ENCODE data around the gene IGHMBP2. TPM values are rescaled to one million over a fixed set of nuclear protein-coding genes. Genes with fewer than 3 reads are reported as not detected.
"Not testable (repeated sequence)": the region's sequence is repeated elsewhere in the genome, so short reads cannot be mapped to it uniquely, and the experiment has no call there.

Gene IGHMBP2
- total and polyA plus RNA-seq, 8 donors: 16.9 to 30.4 (median 19.3) TPM

DNA sequence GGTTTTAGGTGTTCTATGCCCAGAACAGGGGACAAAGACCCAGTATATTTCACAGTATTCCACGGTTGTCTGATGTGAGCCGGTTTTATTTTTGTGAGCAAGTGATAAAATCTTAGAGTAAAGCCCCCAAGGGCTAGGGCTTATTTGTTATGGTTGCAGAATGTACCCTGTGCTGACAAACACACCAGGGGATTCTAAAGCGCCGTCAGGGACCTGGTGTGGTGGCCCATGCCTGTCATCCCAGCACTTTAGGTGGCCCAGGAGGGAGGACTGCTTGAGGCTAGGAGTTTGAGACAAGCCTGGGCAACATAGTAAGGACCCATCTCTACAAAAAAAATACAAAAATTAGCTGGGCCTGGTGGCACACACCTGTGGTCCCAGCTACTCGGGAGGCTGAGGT lies 22.8 kb upstream of the IGHMBP2 start:
- no peak overlapping the region for H3K27ac ChIP-seq
- TF ChIP-seq, protein P1, sequence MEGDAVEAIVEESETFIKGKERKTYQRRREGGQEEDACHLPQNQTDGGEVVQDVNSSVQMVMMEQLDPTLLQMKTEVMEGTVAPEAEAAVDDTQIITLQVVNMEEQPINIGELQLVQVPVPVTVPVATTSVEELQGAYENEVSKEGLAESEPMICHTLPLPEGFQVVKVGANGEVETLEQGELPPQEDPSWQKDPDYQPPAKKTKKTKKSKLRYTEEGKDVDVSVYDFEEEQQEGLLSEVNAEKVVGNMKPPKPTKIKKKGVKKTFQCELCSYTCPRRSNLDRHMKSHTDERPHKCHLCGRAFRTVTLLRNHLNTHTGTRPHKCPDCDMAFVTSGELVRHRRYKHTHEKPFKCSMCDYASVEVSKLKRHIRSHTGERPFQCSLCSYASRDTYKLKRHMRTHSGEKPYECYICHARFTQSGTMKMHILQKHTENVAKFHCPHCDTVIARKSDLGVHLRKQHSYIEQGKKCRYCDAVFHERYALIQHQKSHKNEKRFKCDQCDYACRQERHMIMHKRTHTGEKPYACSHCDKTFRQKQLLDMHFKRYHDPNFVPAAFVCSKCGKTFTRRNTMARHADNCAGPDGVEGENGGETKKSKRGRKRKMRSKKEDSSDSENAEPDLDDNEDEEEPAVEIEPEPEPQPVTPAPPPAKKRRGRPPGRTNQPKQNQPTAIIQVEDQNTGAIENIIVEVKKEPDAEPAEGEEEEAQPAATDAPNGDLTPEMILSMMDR (IDR thresholded peaks at IDR 0.05): no peak
- intact Hi-C loops (cut with DNase I): no loop called here
- ATAC-seq: no peak
- H3K4me3 ChIP-seq: no peak overlapping the region
- no peaks in the 10 kb centered on the region for H3K9me3 ChIP-seq
- no peaks in the 10 kb centered on the region for H3K27me3 ChIP-seq
- no peaks in the 10 kb centered on the region for H3K36me3 ChIP-seq
- DNase-seq: peak in 1 of 4 donors; percentile 2
- H3K4me1 ChIP-seq: no peaks in the 10 kb centered on the region

DNA sequence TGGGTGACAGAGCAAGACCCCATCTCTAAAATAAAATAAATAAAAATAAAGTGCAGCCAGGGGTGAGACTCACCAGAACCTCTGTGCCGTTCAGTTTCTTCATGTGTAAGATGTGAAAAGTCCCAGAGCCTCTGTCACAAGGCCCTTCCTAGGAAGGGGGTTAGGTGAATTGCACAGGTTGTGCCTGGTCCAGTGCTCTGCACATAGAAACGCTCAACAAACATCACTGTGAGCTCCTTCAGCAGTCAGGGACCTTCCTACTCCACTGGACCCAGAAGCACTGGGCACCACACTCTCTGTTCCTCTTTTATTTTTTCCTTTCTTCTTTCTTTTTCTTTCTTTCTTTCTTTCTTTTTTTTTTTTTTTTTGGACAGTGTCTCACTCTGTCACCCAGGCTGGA lies 22.4 kb upstream of the IGHMBP2 start:
- Histone ChIP-seq H3K4me3 (no peak overlapping the region), H3K9me3 (no peaks in the 10 kb centered on the region), H3K27me3 (no peaks in the 10 kb centered on the region), H3K36me3 (no peaks in the 10 kb centered on the region), H3K4me1 (no peaks in the 10 kb centered on the region), H3K27ac (no peak overlapping the region)
- DNase-seq (no peak), ATAC-seq (no peak)
- intact Hi-C loops (cut with DNase I): no loop called here
- TF ChIP-seq, protein P1 (IDR thresholded peaks at IDR 0.05): no peak

DNA sequence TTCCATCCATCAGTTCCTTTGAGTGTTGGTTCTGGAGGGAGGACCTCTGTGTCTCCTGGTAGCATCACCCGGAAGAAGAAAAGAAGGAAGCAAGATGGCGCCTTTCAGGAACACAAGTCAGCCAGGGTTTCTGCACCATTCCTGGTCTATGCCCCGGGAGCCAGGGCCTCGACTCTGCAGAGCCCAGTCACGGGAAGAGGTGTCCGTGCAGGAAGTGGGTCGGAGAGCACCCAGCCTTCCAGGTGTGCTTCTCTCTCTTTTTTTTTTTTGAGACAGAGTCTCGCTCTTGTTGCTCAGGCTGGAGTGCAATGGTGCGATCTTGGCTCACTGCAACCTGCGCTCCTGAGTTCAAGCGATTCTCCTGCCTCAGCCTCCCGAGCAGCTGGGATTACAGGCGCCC lies 21.3 kb upstream of the IGHMBP2 start:
- ATAC-seq: no peak

DNA sequence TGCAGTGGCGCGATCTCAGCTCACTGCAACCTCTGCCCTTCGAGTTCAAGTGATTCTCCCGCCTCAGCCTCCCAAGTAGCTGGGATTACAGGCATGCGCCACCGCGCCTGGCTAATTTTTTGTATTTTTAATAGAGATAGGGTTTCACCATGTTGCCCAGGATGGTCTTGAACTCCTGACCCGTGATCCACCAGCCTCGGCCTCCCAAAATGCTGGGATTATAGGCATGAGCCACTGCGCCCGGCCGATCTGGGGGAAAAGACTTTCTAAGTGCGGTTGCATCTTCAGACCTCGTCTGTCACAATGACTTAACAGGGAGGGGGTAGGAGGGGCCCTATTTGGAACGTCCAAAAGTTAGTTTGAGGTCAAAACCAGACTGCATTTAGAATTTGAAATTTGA lies 18.9 kb upstream of the IGHMBP2 start:
- intact Hi-C loops (cut with DNase I); DNase-seq; H3K27ac ChIP-seq; H3K4me1 ChIP-seq; H3K36me3 ChIP-seq; H3K27me3 ChIP-seq; ATAC-seq; H3K9me3 ChIP-seq; H3K4me3 ChIP-seq: not testable (repeated sequence)

More for the DNA sequence above, 21.3 kb upstream of the IGHMBP2 start:
- Histone ChIP-seq H3K36me3 (no peaks in the 10 kb centered on the region), H3K27ac (no peak overlapping the region), H3K27me3 (no peaks in the 10 kb centered on the region), H3K4me3 (no peak overlapping the region), H3K4me1 (no peaks in the 10 kb centered on the region), H3K9me3 (no peaks in the 10 kb centered on the region)
- TF ChIP-seq, protein P1 (IDR thresholded peaks at IDR 0.05): no peak
- intact Hi-C loops (cut with DNase I): no loop called here
- peak in 1 of 4 donors; percentile 20 for DNase-seq

DNA sequence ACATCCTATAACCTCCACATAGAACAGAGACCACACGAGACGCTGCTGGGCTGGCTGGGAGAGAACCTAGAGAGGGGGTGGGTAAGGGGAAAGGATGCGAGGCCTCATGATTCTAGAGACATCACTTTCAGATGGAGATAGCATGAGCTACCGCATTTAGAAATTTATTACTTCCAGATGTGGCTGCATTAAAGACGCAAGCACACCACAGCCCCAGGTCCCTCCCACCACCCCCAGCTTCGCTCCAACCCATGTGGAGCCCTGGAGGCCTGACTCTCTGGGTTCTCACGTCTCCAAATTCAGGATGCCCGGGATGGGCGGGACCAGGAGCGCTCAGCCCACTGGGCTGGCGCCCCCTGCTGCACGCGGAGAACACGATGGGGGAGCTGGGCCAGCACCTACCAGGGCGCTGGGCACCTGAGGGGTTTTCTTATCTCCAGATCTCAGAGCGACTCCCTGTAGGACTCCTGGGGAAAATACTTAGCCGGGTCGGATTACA lies 13.7 kb upstream of the IGHMBP2 start:
- H3K4me1 ChIP-seq: no peaks in the 10 kb centered on the region
- no peaks in the 10 kb centered on the region for H3K9me3 ChIP-seq
- DNase-seq (peak in 2 of 4 donors; percentile 3 to 29), ATAC-seq (peak; percentile 69)
- peaks cover 0 to 52% of the 10 kb centered on the region in 2 donors for H3K36me3 ChIP-seq
- no peak overlapping the region for H3K27ac ChIP-seq
- TF ChIP-seq, protein P1 (IDR thresholded peaks at IDR 0.05): no peak
- intact Hi-C loops (cut with DNase I): no loop called here
- H3K27me3 ChIP-seq: no peaks in the 10 kb centered on the region
- H3K4me3 ChIP-seq: no peak overlapping the region
